Ovary (tissue), 9 donors: ENCODE data around the gene MITF. TPM values are rescaled to one million over a fixed set of nuclear protein-coding genes. Genes with fewer than 3 reads are reported as not detected.

Experiments used
- DNase-seq, 5 donors: peaks; one replicate each; pipeline ENCODE4 v3.0.0-alpha.2; 2019 to 2020
- H3K27ac ChIP-seq, 2 donors: fragments of 200-600 bp; one replicate each; pipeline versions ENCODE4 v1.5.1 to v1.8.0; 2019 to 2022
- H3K27me3 ChIP-seq: fragments of 200-600 bp; one replicate; pipeline ENCODE4 v1.8.0; 2022
- H3K36me3 ChIP-seq: fragments of 200-600 bp; sonication (generic); one replicate; pipeline ENCODE4 v1.5.1; 2019
- H3K4me1 ChIP-seq: one replicate; pipeline ENCODE4 v1.8.1; 2013; ENCODE audit warnings: mild to moderate bottlenecking, moderate library complexity; ENCODE audit not compliant: insufficient read depth
- H3K4me3 ChIP-seq: fragments of 200-600 bp; sonication (generic); one replicate; pipeline ENCODE4 v1.5.1; 2017
- H3K9me3 ChIP-seq, 2 donors: fragments of 200-600 bp in 1 of 2; sonication (generic) in 1 of 2; one replicate each; pipeline versions ENCODE4 v1.5.1 to v1.8.1; 2013 to 2019; ENCODE audit warnings: mild to moderate bottlenecking in 1 of 2, moderate library complexity in 1 of 2
- CTCF ChIP-seq, 3 donors: fragments of 450-650 bp in 2 of 3; fragments of 200-600 bp in 1 of 3; IDR thresholded peaks; one replicate each; pipeline versions ENCODE4 v1.5.1 to v1.8.0; 2016 to 2022; ENCODE audit warnings: antibody characterized with exemption in 3 of 3, mild to moderate bottlenecking in 1 of 3
- EP300 ChIP-seq: sonication (generic); formaldehyde crosslinking; IDR thresholded peaks from one replicate; pipeline ENCODE4 v1.6.1; 2017; ENCODE audit warnings: antibody characterized with exemption
- POLR2A ChIP-seq: fragments of 450-650 bp; IDR thresholded peaks from one replicate; pipeline ENCODE4 v1.6.1; 2017; ENCODE audit warnings: antibody characterized with exemption, mild to moderate bottlenecking, moderate library complexity
- WGBS, 3 donors: extraction: QIAGEN DNeasy Blood & Tissue Kit in 1 of 3; methylation state at CpG; one replicate each; pipeline versions ENCODE4 v1.1.5 to v1.1.7; 2013 to 2017; 5-methylcytosine and 5-hydroxymethylcytosine counted together
- intact Hi-C, 4 donors: fragments of 100-400 bp; cut with DNase I; formaldehyde crosslinking; loops; one replicate each; pipeline versions ENCODE4 v1.11.0 to v1.15.1; 2022 to 2023
- polyA plus RNA-seq, 2 donors: library from polyadenylated mRNA; stranded (reverse); fragments of 200-250 nt in 1 of 2; fragments of 350-450 nt in 1 of 2; fragmentation: Illumina TruSeq in 1 of 2; extraction: RNeasy Lipid Tissue Mini Kit (QIAGEN cat#74804) in 1 of 2; gene quantifications; one replicate each; pipeline ENCODE4 v1.2.3, GENCODE V29; 2013 to 2014
- small RNA-seq: library from RNA; depleted of rRNA; stranded (forward); fragments of <200 nt; gene quantifications from one replicate; pipeline ENCODE3, GENCODE V24; 2016
- total RNA-seq, 7 donors: library from RNA; depleted of rRNA in 2 of 7; stranded (reverse); fragments of >200 nt in 2 of 7; fragmentation: NEBNext Ultra II Directional in 3 of 7; extraction: Animal tissue kit (Norgen Biotek cat#: 25700) in 3 of 7; gene quantifications; one replicate each; pipeline versions ENCODE4 v1.1.0 to v1.2.4, GENCODE V29; 2016 to 2023
- donor health status: DM: no; HTN: no; CAD: no; lungs with moderate emphysema.
- donor health status: DM: no; HTN: no; CAD: no.
- donor health status: Bipolar disorder and iron deficiency.
- donor health status: DM: yes; HTN: yes; CAD: no.
- donor health status: DM: no; HTN: no; CAD: no.
- donor health status: DM: yes; HTN: yes; CAD: no.

MITF gene
- total and polyA plus RNA-seq, 9 donors, result 13.6 to 38.0 (median 24.9) TPM

- intact Hi-C loops, result no loop called here
- H3K27me3 ChIP-seq, result no peaks in the 10 kb centered on the region
- H3K4me1 ChIP-seq, result no peaks in the 10 kb centered on the region
- no peak for DNase-seq
- H3K27ac ChIP-seq, result no peak overlapping the region
- H3K36me3 ChIP-seq, result no peaks in the 10 kb centered on the region
- TF ChIP-seq CTCF (IDR thresholded peaks at IDR 0.05) (no peak), EP300 (no peak), POLR2A (no peak)
- H3K9me3 ChIP-seq, result no peaks in the 10 kb centered on the region
- no peak overlapping the region for H3K4me3 ChIP-seq
- WGBS, 3 donors, result 89 to 93% (median 90%) methylated on average over 2 of the region's 2 CpGs
These were observed 271.1 kb downstream of the MITF start for GRCh38 chr3:70010346-70010745.

- 26 to 56% (median 52%) methylated on average over 1 of the region's 1 CpG for WGBS, 3 donors
- no peak for DNase-seq
- Histone ChIP-seq H3K27ac (no peak overlapping the region), H3K4me3 (no peak overlapping the region), H3K4me1 (no peaks in the 10 kb centered on the region), H3K36me3 (no peaks in the 10 kb centered on the region), H3K27me3 (no peaks in the 10 kb centered on the region), H3K9me3 (no peaks in the 10 kb centered on the region)
- TF ChIP-seq POLR2A, result no peak
- TF ChIP-seq EP300, result no peak
- TF ChIP-seq CTCF (IDR thresholded peaks at IDR 0.05), result no peak
- intact Hi-C loops, result no loop called here
These were observed 272.3 kb downstream of the MITF start for GRCh38 chr3:70011582-70011981.

Small RNA genes lying within 50 kb of the gene (small RNA-seq; reads per million reads assigned to genes)
- gene RN7SL418P, result not detected
